PC-9 (cell line): ENCODE data around the gene ZFHX3. TPM values are rescaled to one million over a fixed set of nuclear protein-coding genes. Genes with fewer than 3 reads are reported as not detected.

Source experiments
- BruUV-seq: library from RNA; stranded (reverse); fragments of 400-500 nt; replicated peaks from 2 replicates; lab custom pipeline; 2021; lab: Mats Ljungman, UMichigan
- CTCF ChIA-PET: fragments of 300-600 bp; sonication (Branson Sonifier 250); formaldehyde crosslinking; loops from one replicate; lab custom pipeline; 2022; ENCODE audit warnings: antibody characterized with exemption; lab: Charles Lee
- POLR2A ChIA-PET: fragments of 300-600 bp; sonication (Branson Sonifier 250); formaldehyde crosslinking; loops from one replicate; lab custom pipeline; 2022; ENCODE audit warnings: antibody characterized with exemption; ENCODE audit not compliant: unreplicated experiment; lab: Charles Lee
- DNase-seq, 2 experiments: peaks; one replicate each; pipeline versions ENCODE4 v3.0.0 to v3.0.0-alpha.2; 2015 to 2022; ENCODE audit warnings: mixed read lengths in 1 of 2
- H2AFZ ChIP-seq: fragments of 200-600 bp; sonication (generic); 2 replicates; pipeline ENCODE4 v1.8.1; 2017; ENCODE audit warnings: antibody characterized with exemption
- H3F3A ChIP-seq: fragments of 200-600 bp; sonication (generic); 2 replicates; pipeline ENCODE4 v1.8.1; 2017; ENCODE audit warnings: antibody characterized with exemption, mild to moderate bottlenecking, low read depth; ENCODE audit not compliant: insufficient read depth
- H3K27ac ChIP-seq: fragments of 200-600 bp; sonication (generic); 2 replicates; pipeline ENCODE4 v1.6.1; 2016; ENCODE audit warnings: mixed run types
- H3K27me3 ChIP-seq: fragments of 200-600 bp; sonication (generic); 2 replicates; pipeline ENCODE4 v1.6.1; 2016; ENCODE audit warnings: low read depth, mixed run types; ENCODE audit not compliant: insufficient read depth
- H3K36me3 ChIP-seq: fragments of 200-600 bp; sonication (generic); 2 replicates; pipeline ENCODE4 v1.6.1; 2016; ENCODE audit warnings: low read depth, mixed run types
- H3K4me1 ChIP-seq: fragments of 200-600 bp; sonication (generic); replicated peaks from 2 replicates; pipeline ENCODE4 v1.6.1; 2016; ENCODE audit warnings: mixed run types; ENCODE audit not compliant: insufficient read depth
- H3K4me2 ChIP-seq: fragments of 200-600 bp; sonication (generic); 2 replicates; pipeline ENCODE4 v1.6.1; 2017; ENCODE audit warnings: mixed run types
- H3K4me3 ChIP-seq: fragments of 200-600 bp; sonication (generic); 2 replicates; pipeline ENCODE4 v1.6.1; 2016; ENCODE audit warnings: mixed run types
- H3K79me2 ChIP-seq: fragments of 200-600 bp; sonication (generic); 2 replicates; pipeline ENCODE4 v1.6.1; 2017; ENCODE audit warnings: low read depth, mixed run types
- H3K9me2 ChIP-seq: fragments of 200-600 bp; sonication (generic); 2 replicates; pipeline ENCODE4 v1.8.1; 2017; ENCODE audit warnings: mild to moderate bottlenecking; ENCODE audit not compliant: insufficient read depth
- H3K9me3 ChIP-seq: fragments of 200-600 bp; sonication (generic); 2 replicates; pipeline ENCODE4 v1.8.1; 2016; ENCODE audit warnings: low read depth; ENCODE audit not compliant: insufficient read depth
- H4K20me1 ChIP-seq: fragments of 200-600 bp; sonication (generic); 2 replicates; pipeline ENCODE4 v1.8.1; 2017; ENCODE audit not compliant: insufficient read depth
- EZH2 ChIP-seq: fragments of 200-600 bp; sonication (generic); IDR thresholded peaks from 2 replicates; pipeline ENCODE4 v1.8.0; 2017; ENCODE audit warnings: antibody characterized with exemption, low read depth
- intact Hi-C: fragments of 100-400 bp; cut with micrococcal nuclease; formaldehyde crosslinking; loops from one replicate; pipeline ENCODE4 v1.10.0; 2022; ENCODE audit not compliant: unreplicated experiment
- total RNA-seq: library from RNA; stranded (reverse); gene quantifications from 2 replicates; pipeline ENCODE4 v1.2.3, GENCODE V29; 2021
- TF ChIP-seq, protein P1 (sequence below): fragments of 200-600 bp; sonication (generic); conservative IDR thresholded peaks from 2 replicates; pipeline ENCODE4 v1.6.1; 2017; ENCODE audit warnings: mixed run types, antibody characterized with exemption, mild to moderate bottlenecking, moderate library complexity

ZFHX3 gene
- total RNA-seq, 1 experiment from 2014 or later: 23.1 TPM

- intact Hi-C loops: no loop called here
- Histone ChIP-seq H3K36me3 (no peaks in the 10 kb centered on the region), H3K9me3 (no peaks in the 10 kb centered on the region), H3K79me2 (peaks cover 96% of the 10 kb centered on the region), H3K4me3 (no peak overlapping the region), H3F3A (peaks cover 24% of the 10 kb centered on the region), H2AFZ (no peak overlapping the region), H3K27ac (no peak overlapping the region), H4K20me1 (no peaks in the 10 kb centered on the region), H3K4me2 (no peak overlapping the region), H3K27me3 (no peaks in the 10 kb centered on the region), H3K4me1 (peaks cover 50% of the 10 kb centered on the region), H3K9me2 (no peaks in the 10 kb centered on the region)
- TF ChIP-seq, protein P1, sequence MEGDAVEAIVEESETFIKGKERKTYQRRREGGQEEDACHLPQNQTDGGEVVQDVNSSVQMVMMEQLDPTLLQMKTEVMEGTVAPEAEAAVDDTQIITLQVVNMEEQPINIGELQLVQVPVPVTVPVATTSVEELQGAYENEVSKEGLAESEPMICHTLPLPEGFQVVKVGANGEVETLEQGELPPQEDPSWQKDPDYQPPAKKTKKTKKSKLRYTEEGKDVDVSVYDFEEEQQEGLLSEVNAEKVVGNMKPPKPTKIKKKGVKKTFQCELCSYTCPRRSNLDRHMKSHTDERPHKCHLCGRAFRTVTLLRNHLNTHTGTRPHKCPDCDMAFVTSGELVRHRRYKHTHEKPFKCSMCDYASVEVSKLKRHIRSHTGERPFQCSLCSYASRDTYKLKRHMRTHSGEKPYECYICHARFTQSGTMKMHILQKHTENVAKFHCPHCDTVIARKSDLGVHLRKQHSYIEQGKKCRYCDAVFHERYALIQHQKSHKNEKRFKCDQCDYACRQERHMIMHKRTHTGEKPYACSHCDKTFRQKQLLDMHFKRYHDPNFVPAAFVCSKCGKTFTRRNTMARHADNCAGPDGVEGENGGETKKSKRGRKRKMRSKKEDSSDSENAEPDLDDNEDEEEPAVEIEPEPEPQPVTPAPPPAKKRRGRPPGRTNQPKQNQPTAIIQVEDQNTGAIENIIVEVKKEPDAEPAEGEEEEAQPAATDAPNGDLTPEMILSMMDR: no peak
- TF ChIP-seq EZH2: no peak
- ChIA-PET CTCF (no interaction called here), POLR2A (no interaction called here)
- peak in 1 of 2 experiments; percentile 15 for DNase-seq
- BruUV-seq: no TSS peak
Observed at GRCh38 chr16:73034374-73034773, 13.6 kb downstream of the ZFHX3 start.

DNA sequence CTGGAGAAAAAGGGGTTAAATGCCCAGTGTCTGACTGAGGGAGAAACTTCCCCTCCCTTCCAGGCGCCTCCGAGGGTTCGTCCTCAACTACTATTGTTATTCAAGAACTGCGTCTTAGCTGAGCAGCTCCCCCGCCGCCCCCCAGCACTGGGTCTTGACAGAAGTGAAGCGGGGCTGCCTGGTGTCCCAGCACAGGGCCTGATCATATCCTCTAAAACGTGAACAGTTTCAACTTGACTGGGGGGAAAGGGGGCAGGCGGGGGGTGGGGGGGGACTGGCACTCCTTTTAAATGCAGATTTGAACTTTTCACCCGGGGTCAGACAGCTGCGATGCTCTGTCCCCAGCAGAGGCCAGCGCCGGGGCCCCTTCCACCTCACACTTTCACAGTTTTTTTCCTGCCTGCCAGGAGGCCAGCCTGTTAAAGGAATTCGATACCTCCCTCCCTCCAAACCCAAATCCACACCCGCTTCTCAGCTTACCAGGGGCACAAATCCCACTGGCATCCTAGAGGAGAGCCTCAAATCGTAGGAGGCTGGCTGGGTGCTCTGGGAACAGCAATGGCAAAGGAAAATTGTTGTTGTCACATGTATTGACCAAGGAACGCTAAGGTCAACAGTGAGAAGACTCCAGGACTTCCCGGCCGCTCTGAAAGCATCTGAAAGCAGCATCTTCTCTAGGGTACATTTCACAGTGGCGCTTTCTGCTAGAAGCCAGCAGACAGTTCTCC is 14.5 kb downstream of the ZFHX3 start:
- Histone ChIP-seq H3K9me3 (no peaks in the 10 kb centered on the region), H3K79me2 (peaks cover 96% of the 10 kb centered on the region), H4K20me1 (no peaks in the 10 kb centered on the region), H3K36me3 (no peaks in the 10 kb centered on the region), H3K9me2 (no peaks in the 10 kb centered on the region), H2AFZ (no peak overlapping the region), H3F3A (peaks cover 24% of the 10 kb centered on the region), H3K4me1 (peaks cover 50% of the 10 kb centered on the region), H3K27ac (no peak overlapping the region), H3K27me3 (no peaks in the 10 kb centered on the region), H3K4me2 (no peak overlapping the region), H3K4me3 (no peak overlapping the region)
- no peak for DNase-seq
- ChIA-PET POLR2A (interaction anchor here (0.6 to 0.7 kb wide), 2 partner anchors 46 to 545 kb away, joined by 3 to 4 read pairs; no protein-coding TSS in a partner anchor), CTCF (no interaction called here)
- intact Hi-C loops: no loop called here
- no peak for TF ChIP-seq EZH2
- TF ChIP-seq, protein P1: no peak
- no TSS peak for BruUV-seq

DNA sequence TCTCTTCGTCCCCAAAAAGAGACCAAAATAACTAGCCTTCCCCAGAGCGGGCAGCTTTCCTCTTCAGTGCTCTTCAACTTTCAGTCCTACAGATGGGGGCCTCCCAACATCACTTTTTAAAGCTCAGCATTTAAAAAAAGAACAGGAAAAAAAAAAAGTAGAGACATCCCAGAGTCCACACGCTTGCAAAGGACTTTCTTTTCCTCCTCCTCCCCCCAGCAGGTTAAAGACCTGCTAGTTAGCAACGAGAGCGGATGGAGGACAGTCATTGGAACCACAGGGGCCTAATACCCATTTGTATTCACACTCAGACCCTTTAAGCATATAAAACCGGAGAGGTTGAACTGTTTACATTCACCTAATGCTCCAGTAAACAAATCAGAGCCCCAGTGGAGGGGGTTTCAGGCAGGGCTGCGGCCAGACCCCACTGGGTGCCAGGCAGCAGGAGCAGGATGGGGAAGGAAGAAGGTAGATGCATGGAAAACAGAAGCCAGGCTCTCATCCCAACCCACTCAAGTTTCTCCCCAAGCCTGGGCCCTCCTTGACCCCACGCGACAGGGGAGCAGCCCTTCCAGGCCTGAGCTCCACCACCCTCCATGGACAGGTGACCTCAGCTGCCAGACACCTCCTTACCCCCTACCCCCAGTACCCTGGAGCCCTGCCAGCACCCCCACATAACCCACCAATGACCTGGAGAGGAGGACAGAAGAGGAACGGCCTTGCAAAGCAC is 15.2 kb downstream of the ZFHX3 start:
- CTCF ChIA-PET: no interaction called here
- H3F3A ChIP-seq: peaks cover 24% of the 10 kb centered on the region
- no peak for DNase-seq
- peaks cover 94% of the 10 kb centered on the region for H3K79me2 ChIP-seq
- no peaks in the 10 kb centered on the region for H3K9me3 ChIP-seq
- POLR2A ChIA-PET: interaction anchor here (0.6 kb wide), 1 partner anchor 45 kb away, joined by 4 read pairs; no protein-coding TSS in a partner anchor
- peaks cover 43% of the 10 kb centered on the region for H3K4me1 ChIP-seq
- intact Hi-C loops: no loop called here
- no TSS peak for BruUV-seq
- no peak overlapping the region for H3K4me2 ChIP-seq
- no peaks in the 10 kb centered on the region for H3K27me3 ChIP-seq
- no peak overlapping the region for H3K27ac ChIP-seq
- H3K4me3 ChIP-seq: no peak overlapping the region
- TF ChIP-seq EZH2: no peak
- no peaks in the 10 kb centered on the region for H3K36me3 ChIP-seq
- H3K9me2 ChIP-seq: no peaks in the 10 kb centered on the region
- H2AFZ ChIP-seq: no peak overlapping the region
- H4K20me1 ChIP-seq: no peaks in the 10 kb centered on the region
